NCI-H2029 (cell line): ENCODE data around the gene ADIRF.
"Not testable (repeated sequence)": the region's sequence is repeated elsewhere in the genome, so short reads cannot be mapped to it uniquely, and the experiment has no call there.

ENCODE experiments used
- DNase-seq: peaks from one replicate; lab custom pipeline; 2025; lab: John Stamatoyannopoulos, UW

The ADIRF gene

DNA sequence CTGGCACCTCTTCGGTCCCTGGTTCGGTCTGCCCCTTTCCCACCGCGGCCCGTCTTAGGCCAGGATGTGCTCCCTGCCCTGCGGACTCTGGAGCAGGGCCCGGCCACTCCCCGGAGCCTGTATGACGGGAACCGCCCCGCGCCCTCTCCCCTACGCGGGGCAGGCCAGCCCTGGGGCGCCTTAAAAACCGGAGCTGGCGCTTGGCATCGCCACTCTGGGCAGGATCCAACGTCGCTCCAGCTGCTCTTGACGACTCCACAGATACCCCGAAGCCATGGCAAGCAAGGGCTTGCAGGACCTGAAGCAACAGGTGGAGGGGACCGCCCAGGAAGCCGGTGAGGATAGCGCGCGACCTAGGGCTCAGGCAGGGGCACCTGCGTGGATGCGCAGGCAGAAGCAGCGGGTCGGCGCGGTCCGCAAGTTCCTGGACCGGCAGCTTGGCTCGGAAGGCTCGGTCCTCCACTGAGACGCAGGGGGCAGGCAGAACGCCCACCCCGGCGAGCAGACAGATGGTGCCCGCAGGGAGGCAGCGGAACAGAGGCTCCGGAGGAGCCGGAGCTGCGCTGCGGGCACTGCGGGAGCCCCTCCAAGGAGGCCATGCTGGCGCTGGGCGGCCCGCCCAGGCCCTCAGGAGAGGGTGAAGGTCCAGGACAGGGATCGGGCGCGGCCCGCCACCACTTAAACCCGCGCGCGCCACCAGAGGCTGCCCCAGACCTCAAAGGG lies at the start of gene ADIRF:
ADIRF (plus strand) TSS at position 212 of the 723 bp plus-strand sequence; CDS start at position 275, 63 bp downstream.
- DNase-seq, result no peak

DNA sequence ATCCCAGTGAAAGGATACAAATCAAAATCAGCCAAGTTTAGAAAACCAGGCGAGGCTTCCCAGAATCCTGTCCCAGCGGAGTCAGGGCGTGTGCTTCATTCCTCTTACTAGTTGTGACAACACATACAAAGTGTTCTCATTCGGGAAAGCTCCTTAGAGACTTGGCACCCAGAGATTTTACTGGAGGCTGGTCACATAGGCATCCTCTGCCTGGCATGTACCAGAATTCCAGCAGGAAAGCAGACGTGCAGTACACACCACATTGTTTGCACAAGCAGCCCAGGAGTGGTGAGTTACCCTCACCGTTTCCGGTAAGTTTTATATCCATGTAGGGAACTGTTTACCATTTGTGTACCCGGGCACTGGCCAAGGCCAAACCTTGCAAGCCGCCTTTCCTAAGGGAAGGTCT lies 45.7 kb upstream of the ADIRF start:
- DNase-seq, result no peak

DNA sequence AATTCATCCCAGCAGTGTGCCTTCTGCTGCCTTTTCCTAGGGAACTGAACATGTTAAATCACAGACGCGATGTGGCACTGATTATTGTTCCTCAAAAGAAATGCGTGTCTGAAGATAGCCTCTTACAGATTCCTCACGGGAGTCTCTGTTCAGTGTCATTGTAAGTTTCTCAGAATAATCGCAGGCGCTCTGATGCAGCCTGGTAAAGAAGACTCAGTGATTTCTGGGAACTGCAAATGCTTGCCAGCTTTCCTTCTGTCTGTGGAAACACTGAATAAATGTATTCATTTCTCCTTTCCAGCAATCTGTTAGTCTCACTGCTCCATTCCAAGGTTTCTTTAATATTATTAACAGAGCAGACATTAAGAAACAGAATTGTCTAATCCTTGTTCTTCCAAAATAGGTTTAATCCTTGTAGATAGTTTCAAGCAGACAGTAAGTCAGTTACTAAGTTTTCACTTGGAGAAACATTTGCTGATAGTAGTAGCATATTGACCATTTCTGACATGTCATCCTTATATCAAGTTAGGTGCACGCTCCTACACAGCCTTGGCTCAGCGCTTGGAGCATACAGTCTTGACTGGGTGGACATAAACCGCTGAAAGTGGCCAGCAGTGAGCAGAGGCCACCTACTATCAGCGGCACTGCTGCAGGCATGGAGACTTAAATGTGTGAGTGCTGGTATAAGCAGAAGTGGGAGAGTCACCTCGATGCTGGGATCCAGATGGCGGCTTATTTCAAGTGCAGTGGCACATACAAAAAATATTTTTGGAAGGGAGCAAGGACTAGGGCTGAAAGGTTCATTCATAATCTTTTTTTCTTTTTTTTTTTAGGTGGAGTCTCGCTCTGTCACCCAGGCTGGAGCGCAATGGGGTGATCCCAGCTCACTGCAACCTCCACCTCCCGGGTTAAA lies 38.6 kb upstream of the ADIRF start:
- DNase-seq, result no peak

DNA sequence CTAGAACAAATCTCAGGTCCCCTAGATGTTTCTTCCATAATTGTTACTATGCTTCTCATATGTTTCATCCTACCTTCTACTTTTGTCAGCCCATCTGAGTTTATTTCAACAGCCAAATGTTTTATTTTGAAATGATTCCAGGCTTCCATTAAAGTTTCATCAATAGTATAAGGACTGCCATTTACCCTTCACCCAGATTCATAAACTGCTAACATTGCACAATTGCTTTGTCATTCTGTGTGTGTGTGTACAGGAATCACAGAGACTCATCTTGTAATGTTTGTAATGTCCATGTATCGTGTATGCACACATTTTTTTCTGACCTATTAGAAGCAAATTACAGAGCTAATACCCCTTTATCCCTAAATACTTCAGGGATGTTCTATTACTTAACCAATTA lies 36.4 kb upstream of the ADIRF start:
- DNase-seq, result no peak

DNA sequence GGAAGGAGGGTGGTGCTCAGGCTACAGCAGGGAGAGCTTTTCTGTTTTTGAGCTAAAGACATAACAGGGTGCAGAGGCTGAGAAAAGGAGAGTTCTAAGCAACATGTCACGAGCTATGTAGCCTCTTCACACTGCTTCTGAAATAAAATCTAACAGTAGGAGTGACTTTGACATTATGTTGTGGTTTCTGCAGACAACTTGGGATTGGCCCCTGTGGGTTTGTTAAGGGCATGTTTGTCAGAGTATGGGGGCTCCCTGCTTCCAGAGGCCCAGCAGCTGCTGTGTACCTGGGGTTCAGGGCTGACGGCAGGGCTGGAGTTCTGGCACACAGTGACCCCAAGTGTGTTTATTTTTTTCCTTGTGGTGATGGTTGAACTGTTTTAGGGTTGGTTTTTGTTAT lies 35.6 kb upstream of the ADIRF start:
- DNase-seq, result no peak

DNA sequence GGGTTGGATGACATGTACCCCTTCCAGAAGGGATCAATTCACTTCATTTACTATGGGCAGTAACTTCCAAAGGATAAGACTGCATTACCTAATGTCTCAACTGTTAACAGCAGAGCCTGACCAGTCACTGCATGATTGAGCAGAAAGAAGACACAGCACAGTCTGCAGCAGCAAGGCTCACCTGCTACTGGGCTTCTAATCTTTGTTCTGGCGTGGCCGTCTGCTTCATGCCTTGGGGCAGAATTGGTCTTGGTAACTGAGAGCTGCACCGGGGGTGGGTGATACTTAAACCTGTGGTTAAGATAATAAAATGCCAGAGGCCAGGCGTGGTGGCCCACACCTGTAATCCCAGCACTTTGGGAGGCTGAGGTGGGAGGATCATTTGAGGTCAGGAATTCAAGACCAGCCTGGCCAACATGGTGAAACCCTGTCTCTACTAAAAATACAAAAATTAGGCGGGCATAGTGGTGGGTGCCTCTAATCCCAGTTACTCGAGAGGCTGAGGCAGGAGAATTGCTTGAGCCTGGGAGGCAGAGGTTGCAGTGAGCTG lies 34.0 kb upstream of the ADIRF start:
- not testable (repeated sequence) for DNase-seq

DNA sequence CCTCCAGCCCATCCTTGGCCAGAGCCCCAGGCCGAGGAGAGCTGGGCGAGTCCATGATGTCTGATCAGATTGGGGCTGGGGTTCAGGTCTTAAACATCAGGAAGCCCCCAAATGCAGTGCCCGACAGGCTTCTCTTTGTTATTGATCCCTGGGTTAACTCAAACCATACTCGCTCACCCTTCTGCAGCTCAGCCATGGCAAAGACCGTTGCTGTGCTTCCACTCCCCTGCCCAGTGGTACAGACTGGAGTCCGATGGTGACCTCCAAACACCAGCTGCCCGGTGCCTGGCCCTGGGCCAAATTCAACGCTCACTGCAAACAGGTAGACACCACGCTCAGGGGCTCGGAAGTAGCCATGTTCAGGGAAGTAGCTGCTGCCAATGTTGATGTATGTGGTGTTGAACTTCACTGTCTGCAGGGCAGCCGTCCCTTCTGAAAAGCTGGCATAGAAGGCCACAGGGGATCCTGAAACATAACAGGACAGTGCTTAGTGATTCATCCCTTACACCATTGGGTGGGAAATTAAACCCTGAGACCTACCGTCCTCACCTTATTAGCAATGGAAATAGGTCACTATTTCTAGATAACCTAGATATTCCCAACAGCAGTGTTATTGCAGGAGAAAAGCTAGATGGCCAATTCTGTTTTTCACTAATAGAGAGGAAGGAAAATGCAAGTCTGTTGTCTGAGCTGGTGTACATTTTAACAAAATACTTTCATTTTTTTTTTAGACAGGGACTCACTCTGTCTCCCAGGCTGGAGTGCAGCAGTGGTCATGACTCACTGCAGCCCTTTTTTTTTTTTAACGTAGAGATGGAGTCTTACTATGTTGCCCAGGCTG lies 31.4 kb upstream of the ADIRF start:
- no peak for DNase-seq

DNA sequence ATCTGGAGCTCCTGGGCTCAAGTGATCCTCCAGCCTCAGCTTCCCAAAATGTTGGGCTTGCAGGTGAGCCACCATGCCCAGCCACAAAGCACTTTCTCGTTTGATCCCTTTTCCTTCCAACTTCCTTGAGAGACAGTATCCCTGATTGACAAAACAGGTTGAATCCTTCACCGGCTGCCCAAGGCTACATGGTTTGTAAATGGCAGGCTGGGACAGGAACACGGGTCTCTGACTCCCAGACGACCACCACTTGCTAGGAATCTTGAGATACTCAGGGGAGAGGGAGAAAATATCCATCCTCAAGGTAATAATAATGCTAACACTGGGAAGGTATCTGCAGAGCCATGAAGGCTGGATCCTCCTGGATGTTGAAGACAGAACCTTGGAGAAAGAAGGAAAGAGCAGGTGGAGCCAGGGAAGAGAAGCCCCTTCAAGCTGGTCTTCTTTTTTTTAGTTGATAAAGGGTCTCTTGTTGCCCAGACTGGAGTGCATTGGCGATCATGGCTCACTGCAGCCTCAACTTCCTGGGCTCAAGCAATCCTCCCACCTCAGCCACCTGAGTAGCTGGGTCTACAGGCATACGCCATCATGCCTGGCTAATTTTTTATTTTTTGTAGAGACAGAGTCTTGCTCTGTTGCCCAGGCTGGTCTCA lies 30.7 kb upstream of the ADIRF start:
- no peak for DNase-seq

DNA sequence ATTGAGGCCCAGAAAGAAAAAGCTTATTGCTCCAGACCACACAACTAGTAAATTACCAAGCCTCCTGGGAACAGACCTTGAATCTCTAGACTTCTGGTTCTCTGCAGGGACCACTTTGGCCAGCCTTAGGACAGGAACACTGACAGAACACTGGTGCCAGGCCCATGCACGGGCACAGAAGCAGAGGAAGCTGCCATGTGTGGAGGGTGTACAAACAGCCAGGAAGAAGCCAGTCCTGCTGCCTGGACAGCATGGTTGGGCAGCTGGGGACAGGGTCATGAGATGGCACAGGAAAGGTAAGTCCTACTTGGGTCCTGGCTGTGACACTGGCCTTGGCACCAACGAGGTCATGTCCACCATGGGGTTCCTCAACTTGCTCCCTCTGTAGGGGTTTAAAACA lies 30.0 kb upstream of the ADIRF start:
- no peak for DNase-seq

DNA sequence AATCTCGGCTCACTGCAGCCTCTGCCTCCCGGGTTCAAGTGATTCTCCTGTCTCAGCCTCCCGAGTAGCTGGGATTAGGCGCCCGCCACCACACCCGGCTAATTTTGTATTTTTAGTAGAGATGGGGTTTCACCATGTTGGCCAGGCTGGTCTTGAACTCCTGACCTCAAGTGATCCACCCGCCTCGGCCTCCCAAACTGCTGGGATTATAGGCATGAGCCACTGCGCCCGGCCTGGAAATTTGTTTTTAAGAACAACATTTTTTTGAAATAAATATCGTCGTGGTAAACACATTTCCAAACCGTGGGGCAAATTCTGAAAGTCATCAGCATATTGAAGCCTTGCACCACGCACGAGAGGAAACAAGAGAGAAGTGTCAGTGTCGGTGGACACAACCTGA lies 28.2 kb upstream of the ADIRF start:
- not testable (repeated sequence) for DNase-seq

DNA sequence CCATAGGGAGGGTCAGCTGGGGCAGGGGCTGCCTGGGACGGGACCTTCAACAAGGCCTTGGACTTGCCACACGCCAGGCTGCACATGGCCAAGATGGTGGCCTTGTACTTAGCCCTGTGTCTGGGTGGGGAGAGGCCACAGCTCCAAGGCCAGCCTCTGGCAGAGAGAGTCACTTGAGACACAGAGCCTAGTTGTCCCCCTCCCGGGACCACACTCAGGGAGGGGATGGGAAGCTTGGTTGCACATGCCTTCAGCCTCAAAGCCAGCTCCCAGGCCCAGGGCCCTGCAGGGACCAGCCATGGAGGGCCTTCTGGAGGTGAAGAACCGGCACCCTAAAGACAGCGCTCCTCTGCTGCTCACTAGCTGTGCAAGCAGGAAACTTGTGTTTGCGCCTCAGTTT lies 27.6 kb upstream of the ADIRF start:
- DNase-seq, result no peak

DNA sequence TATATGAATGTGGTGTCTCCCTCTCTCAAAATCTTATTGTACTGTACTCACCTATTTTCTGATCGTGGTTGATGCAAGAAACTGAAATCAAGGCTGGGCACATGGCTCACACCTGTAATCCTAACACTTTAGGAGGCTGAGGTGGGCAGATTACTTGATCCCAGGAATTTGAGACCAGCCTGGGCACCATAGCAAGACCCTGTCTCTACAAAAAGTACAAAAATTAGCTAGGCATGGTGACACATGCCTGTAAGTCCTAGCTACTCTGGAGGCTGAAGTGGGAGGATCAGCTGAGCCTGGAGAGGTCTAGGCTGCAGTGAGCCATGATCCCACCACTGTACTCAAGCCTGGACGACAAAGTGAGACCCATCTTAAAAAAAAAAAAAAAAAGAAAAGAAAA lies 26.9 kb upstream of the ADIRF start:
- DNase-seq, result no peak

DNA sequence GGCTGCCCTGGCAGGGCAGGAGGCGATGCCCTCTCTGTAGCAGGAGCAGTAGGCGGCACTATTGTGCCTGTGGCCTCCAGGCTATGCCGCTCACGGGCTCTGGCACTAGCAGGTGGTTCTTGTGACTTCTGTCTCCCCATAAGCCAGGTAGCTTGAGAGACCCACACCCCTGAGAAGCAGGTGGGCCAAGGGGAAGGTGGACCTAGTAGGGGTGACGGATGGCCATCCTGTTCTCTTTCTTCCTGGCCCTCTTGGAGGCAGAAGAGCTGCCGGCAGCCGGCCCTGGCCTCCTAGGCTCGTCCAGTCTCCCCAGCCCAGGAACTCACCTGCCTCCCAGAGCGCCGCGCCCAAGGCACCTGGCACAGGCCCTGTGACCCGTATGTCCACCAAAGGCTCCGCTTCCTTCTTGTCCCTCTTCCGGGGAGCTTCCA lies 26.3 kb upstream of the ADIRF start:
- no peak for DNase-seq

DNA sequence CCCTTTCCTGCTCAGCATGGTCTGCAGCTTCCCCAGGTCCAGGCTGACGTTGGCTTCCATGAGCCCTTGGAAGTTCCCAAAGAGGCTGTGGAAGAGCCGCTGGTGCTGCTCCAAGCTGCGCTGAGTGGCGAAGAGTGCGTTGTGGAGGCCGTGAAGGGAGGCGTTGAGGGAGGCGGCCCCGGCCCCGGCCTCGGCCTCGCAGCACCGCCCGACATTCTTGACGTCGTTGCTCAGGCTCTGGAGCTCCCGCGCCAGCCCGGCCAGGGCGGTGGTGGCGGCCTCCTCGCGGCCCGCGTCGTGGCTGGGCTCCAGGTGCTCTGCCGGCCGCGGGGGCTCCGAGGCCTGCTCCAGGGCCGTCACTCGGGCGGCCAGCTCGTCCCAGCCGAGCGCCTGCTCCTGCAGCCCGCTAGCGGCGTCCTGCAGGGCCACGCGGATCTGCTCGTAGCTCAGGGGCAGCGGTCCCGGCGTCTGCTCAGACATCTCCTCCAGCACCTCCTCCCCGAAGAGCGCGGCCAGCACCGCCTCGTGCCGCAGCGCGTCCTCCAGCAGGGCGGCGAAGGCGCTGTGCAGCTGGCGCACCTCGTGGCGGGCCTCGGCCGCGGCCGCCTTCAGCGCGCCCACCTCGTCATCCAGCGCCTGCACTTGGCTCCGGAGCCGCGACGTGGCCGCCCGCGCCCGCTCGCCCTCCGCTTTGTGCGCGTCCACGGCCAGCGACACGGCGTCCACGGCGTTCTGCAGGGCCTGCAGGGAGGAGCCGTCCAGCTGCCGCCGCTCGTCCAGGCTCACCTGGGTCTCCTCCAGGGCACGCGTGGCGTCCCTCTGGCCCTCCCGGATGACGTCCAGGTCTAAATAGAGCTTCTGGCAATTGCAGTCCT lies 25.6 kb upstream of the ADIRF start:
- no peak for DNase-seq

DNA sequence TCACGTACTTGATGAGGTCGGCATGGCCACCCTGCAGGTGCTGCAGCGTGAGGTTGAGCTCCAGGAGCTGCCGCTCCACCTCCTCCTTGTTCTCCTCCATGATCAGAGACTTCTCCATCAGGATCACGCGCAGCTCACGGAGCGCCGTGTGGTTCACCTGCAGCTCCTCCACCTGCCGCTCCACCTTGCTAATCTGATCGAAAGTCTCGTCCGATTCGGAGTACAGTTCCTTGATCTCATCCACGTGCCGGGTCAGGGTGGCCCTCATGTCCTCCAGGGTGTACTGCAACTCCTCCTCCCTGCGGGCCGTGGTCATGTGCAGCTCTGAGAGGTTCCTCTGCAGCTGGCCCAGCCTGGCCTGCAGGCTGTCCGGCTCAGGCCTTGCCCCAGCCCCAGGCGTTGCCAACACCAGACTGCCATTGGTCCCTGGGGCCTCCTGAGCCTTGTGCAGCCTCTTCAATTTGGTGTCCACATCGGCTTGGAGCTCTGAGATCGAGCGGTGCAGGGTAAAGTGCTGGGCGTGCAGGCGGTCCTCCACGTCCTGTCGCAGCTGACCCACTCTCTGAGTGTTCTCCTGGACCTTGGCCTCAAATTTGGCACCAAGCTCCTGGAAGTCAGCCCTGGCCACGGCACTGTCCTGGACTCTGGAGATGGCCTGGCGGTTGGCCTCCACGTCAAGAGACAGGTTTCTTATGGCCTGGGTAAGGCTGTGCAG lies 24.8 kb upstream of the ADIRF start:
- no peak for DNase-seq

DNA sequence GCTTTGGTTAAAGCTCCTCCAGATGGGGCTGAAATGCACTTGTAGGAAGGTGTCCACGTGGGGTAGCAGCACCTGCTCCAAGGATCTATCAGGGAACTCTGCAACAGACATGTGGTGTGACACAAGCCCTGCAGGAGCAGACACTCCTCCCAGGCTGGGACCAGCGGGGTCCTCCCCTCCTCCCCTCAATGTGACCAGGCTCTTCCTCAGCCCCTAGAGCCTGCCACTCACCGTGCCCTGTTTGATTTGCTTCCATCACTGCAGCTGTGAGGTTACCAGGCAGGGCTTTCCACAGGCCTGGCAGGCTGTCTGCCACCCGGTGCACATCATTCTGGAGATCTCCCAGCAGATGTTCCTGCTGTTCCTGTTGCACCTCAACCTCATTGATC lies 24.3 kb upstream of the ADIRF start:
- DNase-seq, result no peak

DNA sequence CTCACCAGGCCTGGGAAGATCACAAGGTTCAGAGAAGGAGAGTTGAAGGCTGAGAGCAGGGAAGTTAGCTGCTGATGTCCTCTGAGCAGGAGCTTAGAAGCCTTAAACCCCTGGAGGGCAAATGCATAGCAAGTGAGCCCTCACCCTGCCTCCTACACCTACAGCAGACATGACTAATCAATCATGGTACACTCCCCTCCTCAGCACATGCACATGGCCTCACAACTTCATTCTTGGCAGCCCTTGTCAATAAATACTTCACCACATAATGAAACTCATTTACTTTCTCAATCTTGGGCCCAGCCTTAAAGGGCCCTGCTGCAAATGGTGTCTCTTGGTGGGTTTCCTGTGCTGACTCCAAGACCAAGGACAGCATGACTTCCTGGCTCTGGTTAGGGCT lies 23.8 kb upstream of the ADIRF start:
- DNase-seq, result no peak

DNA sequence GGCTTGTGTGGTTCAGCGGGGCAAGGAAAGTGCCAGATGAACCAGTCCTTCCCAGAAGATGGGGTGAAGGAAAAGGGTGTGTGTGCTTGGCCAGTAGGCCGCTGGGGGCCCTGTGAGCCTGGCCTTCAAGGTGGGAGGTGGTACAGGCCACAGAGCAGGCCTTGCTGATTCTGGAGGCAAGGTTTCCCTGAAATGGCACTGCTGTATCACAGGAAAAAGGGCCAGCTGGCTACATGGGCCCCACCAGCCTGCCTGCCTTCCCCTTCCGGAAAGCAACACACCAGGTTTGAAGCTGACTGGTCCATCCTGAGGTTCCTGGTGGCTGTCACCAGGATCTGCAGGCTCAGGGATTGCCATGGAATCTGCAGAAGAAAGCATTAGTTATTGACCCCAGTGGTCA lies 23.4 kb upstream of the ADIRF start:
- DNase-seq, result no peak

DNA sequence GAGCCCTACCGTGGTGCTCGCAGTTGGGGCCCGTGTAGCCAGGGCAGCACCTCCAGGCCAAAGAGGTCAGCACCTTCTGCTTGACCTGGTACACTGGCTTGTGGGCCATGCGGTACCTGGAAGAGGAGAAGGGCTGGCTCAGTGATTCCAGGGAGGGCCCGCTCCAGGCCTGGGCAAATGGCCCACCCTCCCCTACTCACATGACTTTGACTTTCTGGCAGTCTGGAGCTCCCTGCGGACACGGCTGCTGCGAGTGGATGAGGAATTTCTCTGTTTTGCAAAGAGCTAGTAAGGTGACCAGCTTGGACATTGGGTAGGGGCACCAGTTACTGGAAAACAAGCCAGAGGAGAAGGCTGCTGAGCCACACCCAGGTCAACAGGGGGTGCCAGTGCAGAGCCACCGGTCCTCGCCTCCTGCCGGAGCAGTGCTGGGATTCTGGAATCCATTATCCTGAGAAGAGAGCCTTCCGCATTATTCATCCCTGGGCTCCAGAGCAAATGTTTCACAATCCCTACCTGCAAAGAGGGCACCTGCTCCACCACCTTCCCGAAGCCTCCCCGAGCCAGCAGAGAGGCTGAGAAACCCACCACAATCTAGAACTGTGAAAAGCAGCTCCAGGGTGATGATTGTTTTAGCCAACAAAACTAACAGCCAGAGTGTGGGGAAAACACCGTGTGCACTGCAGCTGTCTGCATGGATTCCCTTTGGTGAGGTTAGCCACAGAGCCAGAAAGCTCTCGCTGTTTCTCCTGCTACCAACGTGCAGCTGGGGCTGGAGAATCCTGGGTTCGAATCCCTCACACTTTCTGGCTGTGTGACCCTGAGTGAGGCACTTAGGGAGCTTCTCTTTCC lies 22.7 kb upstream of the ADIRF start:
- DNase-seq, result no peak
